ENCODE measurements around the gene CNKSR1.

Gene CNKSR1

DNA sequence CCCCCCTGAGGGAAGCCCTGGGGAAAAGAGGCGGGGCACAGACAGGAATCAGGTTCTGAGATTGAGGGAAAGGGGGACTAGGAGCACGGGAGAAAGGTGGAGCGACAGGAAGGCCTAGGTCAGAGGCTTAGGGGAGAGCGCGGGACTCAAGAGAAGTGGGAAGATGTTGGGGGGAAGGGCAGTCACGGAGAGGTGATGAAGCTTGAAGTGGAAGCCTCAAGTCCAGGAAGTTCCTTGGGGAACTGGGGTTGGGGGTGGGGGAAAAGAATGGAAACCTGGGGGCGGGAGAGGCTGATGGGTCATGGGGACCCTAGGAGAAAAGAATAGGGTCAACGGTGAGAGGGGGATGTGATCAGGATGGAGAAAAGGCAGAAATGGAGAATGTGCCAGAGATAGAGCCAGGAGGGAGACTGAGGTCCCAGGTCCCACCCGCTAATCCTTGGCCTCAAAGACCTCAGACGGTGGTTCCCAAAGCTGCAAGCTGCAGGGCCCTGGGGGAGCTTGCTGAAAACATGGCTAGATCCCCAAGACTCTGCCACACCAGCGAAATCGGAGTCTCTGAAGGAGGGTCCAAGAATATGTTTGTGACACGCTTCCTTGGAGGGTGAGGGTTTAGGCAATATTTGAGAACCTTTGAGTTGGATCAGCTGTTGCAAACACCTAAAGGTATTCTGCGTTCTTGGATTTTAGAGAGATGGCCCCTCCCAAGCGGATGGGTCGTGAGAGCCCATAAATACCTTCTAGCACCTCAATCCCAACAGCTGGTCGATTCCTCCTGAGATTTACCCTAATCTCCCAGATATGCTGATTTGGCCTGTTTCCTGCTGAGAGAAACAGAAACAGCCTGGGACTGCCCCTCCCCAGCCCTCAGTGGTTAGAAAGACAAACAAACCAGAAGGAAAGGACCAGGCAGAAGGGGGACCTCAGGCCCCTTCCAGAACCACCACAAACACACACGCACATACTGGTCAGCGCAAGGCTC lies 12.1 kb upstream of the CNKSR1 start:
- no peak for DNase-seq (ENCODE audit: low spot score in 2 of 2)
- H3K27me3 ChIP-seq (ENCODE audit: low read depth): no peaks in the 10 kb centered on the region
- H3K36me3 ChIP-seq (replicated peaks): peaks cover 4% of the 10 kb centered on the region; the same call in 1 of the 2 replicates
- no peaks in the 10 kb centered on the region for H3K9me3 ChIP-seq
- in situ Hi-C loops (cut with MboI; ENCODE audit: low sequenced_read_pairs): no loop called here
- H3K4me1 ChIP-seq: peaks cover 28% of the 10 kb centered on the region
- H3K4me3 ChIP-seq: peak overlapping the region; percentile 22; the same call in 1 of the 2 replicates

DNA sequence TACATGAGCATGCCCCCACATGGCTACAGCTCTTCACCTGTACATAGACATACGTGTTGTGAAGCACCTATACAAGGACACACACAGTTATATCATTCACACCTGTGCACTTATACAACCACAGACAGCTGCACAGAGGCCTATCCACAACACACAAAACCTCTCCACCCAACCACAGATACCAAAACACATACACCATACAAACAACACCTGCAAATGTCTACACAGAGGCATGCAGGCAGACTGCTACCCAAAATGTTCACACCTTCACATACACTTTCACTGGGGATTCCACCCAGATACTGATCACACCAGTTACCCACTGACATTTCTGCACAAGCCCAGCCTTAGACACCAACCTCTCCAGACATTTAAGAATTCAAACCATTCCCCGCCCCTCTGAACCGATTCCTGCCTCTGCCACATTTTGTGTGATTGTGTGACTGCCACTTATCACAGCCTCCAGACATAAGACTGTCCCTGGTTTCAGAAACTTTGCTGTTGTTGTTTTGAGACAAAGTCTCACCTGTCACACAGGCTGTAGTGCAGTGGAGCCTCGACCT lies 10.5 kb upstream of the CNKSR1 start:
- H3K9me3 ChIP-seq: no peaks in the 10 kb centered on the region
- H3K36me3 ChIP-seq (replicated peaks): peaks cover 16% of the 10 kb centered on the region

GRCh38 chr1:26168410-26169197 lies 8.7 kb upstream of the CNKSR1 start, which contains the start of gene C1orf232:
Gene C1orf232, minus strand, starts transcription at chr1:26168963. Its CDS starts 464 bp downstream, at chr1:26168499.
- Histone ChIP-seq H3K4me3 (peak within 1 kb of the TSS; percentile 98), H3K9me3 (no peaks in the 10 kb centered on the region), H3K4me1 (peaks cover 26% of the 10 kb centered on the region), H3K27me3 (ENCODE audit: low read depth) (no peaks in the 10 kb centered on the region), H3K36me3 (replicated peaks) (peaks cover 16% of the 10 kb centered on the region)
- in situ Hi-C loops (cut with MboI; ENCODE audit: low sequenced_read_pairs): no loop called here
- peak; percentile 29 to 61 for DNase-seq (ENCODE audit: low spot score in 2 of 2)

More for the DNA sequence above, 10.5 kb upstream of the CNKSR1 start:
- in situ Hi-C loops (cut with MboI; ENCODE audit: low sequenced_read_pairs): no loop called here
- no peak for DNase-seq (ENCODE audit: low spot score in 2 of 2)
- Histone ChIP-seq H3K4me1 (peaks cover 29% of the 10 kb centered on the region), H3K27me3 (ENCODE audit: low read depth) (no peaks in the 10 kb centered on the region), H3K4me3 (no peak overlapping the region)

GRCh38 chr1:26169198-26169554 lies 8.1 kb upstream of the CNKSR1 start:
- no peaks in the 10 kb centered on the region for H3K27me3 ChIP-seq (ENCODE audit: low read depth)
- H3K4me1 ChIP-seq: peaks cover 23% of the 10 kb centered on the region
- H3K9me3 ChIP-seq: no peaks in the 10 kb centered on the region
- in situ Hi-C loops (cut with MboI; ENCODE audit: low sequenced_read_pairs): no loop called here
- no peak for DNase-seq (ENCODE audit: low spot score in 2 of 2)
- H3K36me3 ChIP-seq (replicated peaks): peaks cover 16% of the 10 kb centered on the region
- peak overlapping the region; percentile 98 for H3K4me3 ChIP-seq

- peaks cover 16% of the 10 kb centered on the region for H3K36me3 ChIP-seq (replicated peaks)
- no peaks in the 10 kb centered on the region for H3K27me3 ChIP-seq (ENCODE audit: low read depth)
- DNase-seq (ENCODE audit: low spot score in 2 of 2): peak; percentile 86 to 94
- H3K4me3 ChIP-seq: peak within 1 kb of the TSS; percentile 98
- no peaks in the 10 kb centered on the region for H3K9me3 ChIP-seq
- in situ Hi-C loops (cut with MboI; ENCODE audit: low sequenced_read_pairs): no loop called here
- H3K4me1 ChIP-seq: peaks cover 18% of the 10 kb centered on the region
Measured at GRCh38 chr1:26169669-26170471, 7.4 kb upstream of the CNKSR1 start, which contains the start of gene ZNF593. Gene ZNF593, plus strand, starts transcription at chr1:26169908. Its CDS starts 76 bp downstream, at chr1:26169984.

DNA sequence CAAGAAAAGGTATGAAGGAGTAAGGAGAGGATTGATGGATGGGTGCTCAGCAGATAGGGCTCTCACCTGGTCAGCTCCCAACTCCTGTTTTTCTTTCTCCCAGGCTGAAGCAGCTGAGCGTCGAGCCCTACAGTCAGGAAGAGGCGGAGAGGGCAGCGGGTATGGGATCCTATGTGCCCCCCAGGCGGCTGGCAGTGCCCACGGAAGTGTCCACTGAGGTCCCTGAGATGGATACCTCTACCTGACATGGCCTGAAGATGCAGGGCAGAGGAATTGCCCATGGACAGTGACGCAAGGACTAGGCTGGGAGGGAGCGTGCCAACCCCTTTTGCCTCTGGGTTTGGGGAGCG lies 6.8 kb upstream of the CNKSR1 start:
- Histone ChIP-seq H3K36me3 (replicated peaks) (peaks cover 16% of the 10 kb centered on the region), H3K4me3 (peak overlapping the region; percentile 98), H3K9me3 (no peaks in the 10 kb centered on the region), H3K27me3 (ENCODE audit: low read depth) (no peaks in the 10 kb centered on the region), H3K4me1 (peaks cover 18% of the 10 kb centered on the region)
- DNase-seq (ENCODE audit: low spot score in 2 of 2): no peak
- in situ Hi-C loops (cut with MboI; ENCODE audit: low sequenced_read_pairs): no loop called here

DNA sequence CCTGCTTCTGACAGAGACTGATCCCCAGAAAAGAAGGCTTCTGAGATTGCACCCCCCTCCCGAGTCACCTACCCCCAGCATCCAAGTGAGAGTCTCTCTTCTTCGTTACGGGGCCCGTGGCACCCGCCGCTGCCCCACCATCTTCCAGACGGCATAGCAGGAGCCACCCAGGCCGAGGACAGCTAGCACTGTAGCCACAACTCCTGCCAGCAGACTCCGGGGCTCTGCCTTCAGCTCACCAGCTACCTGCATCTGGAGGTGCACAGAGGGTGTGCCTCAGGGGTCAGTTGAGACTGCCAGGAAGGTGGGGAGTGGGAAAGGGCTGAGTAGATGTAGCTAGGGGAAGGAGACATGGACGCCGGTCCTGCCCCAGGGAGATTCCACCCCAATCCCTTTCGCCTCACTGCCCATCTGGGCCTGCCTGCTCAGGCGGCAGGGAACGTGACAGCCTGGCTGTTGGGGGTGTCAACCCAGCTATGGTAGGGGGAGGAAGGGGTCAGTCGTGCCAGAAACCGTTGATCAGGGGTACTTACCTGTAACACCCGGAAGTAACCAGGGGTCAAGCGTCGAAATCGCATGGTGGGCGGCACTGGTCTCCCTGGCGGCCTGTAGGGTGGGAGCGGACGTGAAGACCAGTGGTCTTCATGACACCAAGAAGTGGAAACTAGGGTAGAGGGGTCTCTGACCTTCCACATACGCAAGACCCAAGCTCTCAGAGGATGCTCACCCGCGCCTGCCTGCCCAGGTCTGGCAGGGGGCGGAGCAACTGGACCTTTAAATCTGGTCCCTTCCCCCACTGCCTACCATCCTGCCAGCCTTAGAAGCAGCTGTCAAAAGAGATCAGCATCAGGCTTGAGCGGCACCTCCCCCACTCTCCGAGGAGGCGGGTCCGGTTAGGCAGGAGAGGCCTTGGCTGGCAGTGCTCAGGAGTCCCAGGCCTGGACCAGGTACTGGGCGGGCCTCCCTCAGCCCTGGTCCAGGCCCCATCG lies 5.9 kb upstream of the CNKSR1 start, which contains the start of gene ZNF593OS:
TSS of gene ZNF593OS (minus strand) at position 749 of the 989 bp plus-strand sequence. CDS start at position 578, 171 bp downstream.
- in situ Hi-C loops (cut with MboI; ENCODE audit: low sequenced_read_pairs): no loop called here
- Histone ChIP-seq H3K27me3 (ENCODE audit: low read depth) (no peaks in the 10 kb centered on the region), H3K4me1 (peaks cover 18% of the 10 kb centered on the region), H3K36me3 (replicated peaks) (peaks cover 16% of the 10 kb centered on the region), H3K9me3 (no peaks in the 10 kb centered on the region), H3K4me3 (peak within 1 kb of the TSS; percentile 98)
- DNase-seq (ENCODE audit: low spot score in 2 of 2): peak in 1 of 2 experiments; percentile 28

- H3K27me3 ChIP-seq (ENCODE audit: low read depth): no peaks in the 10 kb centered on the region
- in situ Hi-C loops (cut with MboI; ENCODE audit: low sequenced_read_pairs): no loop called here
Measured at GRCh38 chr1:26175346-26175745, 1.9 kb upstream of the CNKSR1 start.

GRCh38 chr1:26180010-26180506 lies 2.8 kb downstream of the CNKSR1 start:
- in situ Hi-C loops (cut with MboI; ENCODE audit: low sequenced_read_pairs): no loop called here
- no peak overlapping the region for H3K4me3 ChIP-seq
- H3K9me3 ChIP-seq: no peaks in the 10 kb centered on the region
- no peaks in the 10 kb centered on the region for H3K4me1 ChIP-seq
- H3K27me3 ChIP-seq (ENCODE audit: low read depth): no peaks in the 10 kb centered on the region
- H3K36me3 ChIP-seq (replicated peaks): no peaks in the 10 kb centered on the region
- no peak for DNase-seq (ENCODE audit: low spot score in 2 of 2)

More at GRCh38 chr1:26175346-26175745, 1.9 kb upstream of the CNKSR1 start:
- H3K4me3 ChIP-seq: no peak overlapping the region
- no peak for DNase-seq (ENCODE audit: low spot score in 2 of 2)
- H3K9me3 ChIP-seq: no peaks in the 10 kb centered on the region
- H3K4me1 ChIP-seq: peaks cover 6% of the 10 kb centered on the region; the same call in 1 of the 2 replicates
- H3K36me3 ChIP-seq (replicated peaks): peaks cover 10% of the 10 kb centered on the region

DNA sequence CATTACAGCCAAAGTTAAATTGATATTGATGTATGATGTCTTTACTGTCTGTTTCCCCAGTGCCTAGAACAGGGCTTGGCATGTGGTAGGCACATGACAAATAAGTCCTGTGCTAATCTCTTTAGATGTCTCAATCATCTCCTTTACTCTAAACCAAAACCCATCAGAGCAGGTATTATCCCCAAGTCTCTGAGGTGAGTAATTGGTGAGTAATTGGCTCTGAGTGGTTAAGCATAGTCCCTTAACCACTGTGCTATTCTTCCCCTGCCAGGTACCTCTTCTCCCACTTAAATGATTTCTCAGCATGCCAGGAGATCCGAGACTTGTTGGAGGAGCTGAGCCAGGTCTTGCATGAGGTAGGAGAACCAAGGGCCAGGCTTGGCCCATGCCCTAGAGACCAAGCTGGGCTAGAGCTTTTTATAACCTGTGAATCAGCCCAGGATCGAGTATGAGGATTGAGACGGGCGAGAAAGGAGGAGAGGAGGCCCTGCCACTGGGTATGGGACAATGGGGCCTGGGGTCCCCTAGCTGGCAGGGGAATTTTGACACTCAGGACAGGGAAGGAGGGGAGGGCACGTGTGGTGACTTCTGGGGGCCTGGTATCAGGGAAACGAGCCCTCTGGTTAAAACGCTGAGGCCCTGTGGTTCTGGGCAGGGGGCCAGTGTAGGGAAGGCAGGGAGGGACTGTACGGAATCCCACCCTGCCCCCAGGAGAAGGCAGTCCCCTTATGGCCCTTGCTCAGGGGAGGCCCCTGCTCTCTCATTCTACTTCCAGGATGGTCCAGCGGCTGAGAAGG lies 4.5 kb downstream of the CNKSR1 start:
- no peaks in the 10 kb centered on the region for H3K27me3 ChIP-seq (ENCODE audit: low read depth)
- in situ Hi-C loops (cut with MboI; ENCODE audit: low sequenced_read_pairs): no loop called here
- no peaks in the 10 kb centered on the region for H3K4me1 ChIP-seq
- H3K9me3 ChIP-seq: no peaks in the 10 kb centered on the region
- no peak overlapping the region for H3K4me3 ChIP-seq
- H3K36me3 ChIP-seq (replicated peaks): no peaks in the 10 kb centered on the region
- no peak for DNase-seq (ENCODE audit: low spot score in 2 of 2)

DNA sequence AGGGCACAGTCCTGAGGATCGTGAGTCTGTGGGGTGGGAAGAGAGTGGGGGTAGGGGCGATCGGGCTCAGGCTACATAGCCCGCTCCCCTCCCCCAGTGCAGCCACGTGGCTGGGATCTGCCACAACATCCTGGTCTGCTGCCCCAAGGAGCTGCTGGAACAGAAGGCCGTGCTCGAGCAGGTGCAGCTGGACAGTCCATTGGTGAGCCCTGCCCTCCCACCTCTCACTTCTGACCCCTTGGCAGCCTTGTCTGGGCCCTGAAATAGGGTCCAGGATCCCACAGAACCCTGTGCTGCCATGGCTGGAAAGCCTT lies 5.0 kb downstream of the CNKSR1 start:
- Histone ChIP-seq H3K4me3 (no peak overlapping the region), H3K4me1 (no peaks in the 10 kb centered on the region), H3K27me3 (ENCODE audit: low read depth) (no peaks in the 10 kb centered on the region), H3K9me3 (no peaks in the 10 kb centered on the region), H3K36me3 (replicated peaks) (no peaks in the 10 kb centered on the region)
- in situ Hi-C loops (cut with MboI; ENCODE audit: low sequenced_read_pairs): no loop called here
- DNase-seq (ENCODE audit: low spot score in 2 of 2): no peak

Measured in HAP-1 (cell line).